Fibroblast of lung (primary cell): ENCODE data around the gene GABPB1. TPM values are rescaled to one million over a fixed set of nuclear protein-coding genes. Genes with fewer than 3 reads are reported as not detected.

Experiments
- DNase-seq, 2 donors: peaks; one replicate each; pipeline versions ENCODE4 v3.0.0 to v3.0.0-alpha.2; 2010; ENCODE audit warnings: low read depth in 2 of 2
- H2AFZ ChIP-seq: 2 replicates; pipeline ENCODE4 v1.5.1; 2012; ENCODE audit warnings: low read length, control low read depth, inconsistent platforms
- H3K27ac ChIP-seq: 2 replicates; pipeline ENCODE4 v1.5.1; 2011; ENCODE audit warnings: low read length, control low read depth; ENCODE audit not compliant: insufficient read depth
- H3K27me3 ChIP-seq: 2 replicates; pipeline ENCODE4 v1.5.1; 2011; ENCODE audit warnings: mild to moderate bottlenecking, low read length; ENCODE audit not compliant: control insufficient read depth, insufficient read depth
- H3K36me3 ChIP-seq: 2 replicates; pipeline ENCODE4 v1.5.1; 2011; ENCODE audit warnings: low read length; ENCODE audit not compliant: control insufficient read depth, insufficient read depth
- H3K4me1 ChIP-seq: 2 replicates; pipeline ENCODE4 v1.5.1; 2011; ENCODE audit warnings: low read length; ENCODE audit not compliant: control insufficient read depth, insufficient read depth; ENCODE audit errors: extremely low read depth
- H3K4me2 ChIP-seq: 2 replicates; pipeline ENCODE4 v1.5.1; 2011; ENCODE audit warnings: low read length, control low read depth; ENCODE audit not compliant: insufficient read depth; ENCODE audit errors: extremely low read depth
- H3K4me3 ChIP-seq, 4 experiments: fragments of 200-600 bp in 1 of 4; sonication (generic) in 1 of 4; replicated peaks in 1 of 4; 2 replicates each; pipeline ENCODE4 v1.5.1; 2011 to 2016; ENCODE audit warnings: low read length in 4 of 4, low read depth in 3 of 4, mild to moderate bottlenecking in 3 of 4, control low read depth in 2 of 4, inconsistent platforms in 1 of 4, mixed read lengths in 1 of 4; ENCODE audit not compliant: insufficient read depth in 1 of 4; ENCODE audit errors: control extremely low read depth in 1 of 4
- H3K79me2 ChIP-seq: 2 replicates; pipeline ENCODE4 v1.5.1; 2012; ENCODE audit warnings: mild to moderate bottlenecking, low read length, inconsistent platforms; ENCODE audit not compliant: control insufficient read depth, insufficient read depth
- H3K9ac ChIP-seq: 2 replicates; pipeline ENCODE4 v1.5.1; 2011; ENCODE audit warnings: mild to moderate bottlenecking, low read length, control low read depth; ENCODE audit not compliant: insufficient read depth
- H3K9me3 ChIP-seq: 2 replicates; pipeline ENCODE4 v1.5.1; 2012; ENCODE audit warnings: low read depth, low read length; ENCODE audit not compliant: control insufficient read depth, insufficient read depth
- H4K20me1 ChIP-seq: 2 replicates; pipeline ENCODE4 v1.5.1; 2011; ENCODE audit warnings: low read length; ENCODE audit not compliant: control insufficient read depth, insufficient read depth; ENCODE audit errors: extremely low read depth
- CTCF ChIP-seq, 2 donors: IDR thresholded peaks in 1 of 2; conservative IDR thresholded peaks in 1 of 2; 1 replicate in 1 of 2; 2 replicates in 1 of 2; pipeline ENCODE4 v1.5.1; 2011 to 2012; ENCODE audit warnings: low read length in 2 of 2, control low read depth in 1 of 2, inconsistent platforms in 1 of 2, low read depth in 1 of 2, mild to moderate bottlenecking in 1 of 2
- EZH2 ChIP-seq: IDR thresholded peaks from 2 replicates; pipeline ENCODE4 v1.5.1; 2012; ENCODE audit warnings: low read length, control low read depth, mild to moderate bottlenecking; ENCODE audit errors: missing control alignments
- polyA plus RNA-seq, 2 donors: library from polyadenylated mRNA; depleted of rRNA in 1 of 2; stranded (reverse) in 1 of 2; unstranded in 1 of 2; fragments of >200 nt; gene quantifications; 2 replicates each; pipeline ENCODE4 v1.2.1, GENCODE V29; 2011 to 2012; ENCODE audit warnings: missing spikeins in 1 of 2
- total RNA-seq: library from RNA; depleted of rRNA; stranded (reverse); fragments of >200 nt; gene quantifications from 2 replicates; pipeline ENCODE4 v1.2.1, GENCODE V29; 2014

The GABPB1 gene
- total and polyA plus RNA-seq, 2 donors (not counting 1 experiment from before 2014, with no cell fraction given), result 25.4 to 40.1 TPM

GRCh38 chr15:50250760-50251394, 104.1 kb downstream of the GABPB1 start:
- H3K9me3 ChIP-seq, result no peaks in the 10 kb centered on the region
- H3K27ac ChIP-seq, result no peak overlapping the region
- H3K27me3 ChIP-seq, result peaks cover 10% of the 10 kb centered on the region
- no peaks in the 10 kb centered on the region for H3K79me2 ChIP-seq
- no peak for DNase-seq
- no peaks in the 10 kb centered on the region for H3K36me3 ChIP-seq
- no peak overlapping the region for H2AFZ ChIP-seq
- no peak overlapping the region for H3K4me2 ChIP-seq
- TF ChIP-seq EZH2 (no peak), CTCF (conservative IDR thresholded peaks at IDR 0.05 in 1 of 2, IDR thresholded peaks at IDR 0.05 in 1 of 2; ENCODE audit: low read depth in 1 of 2, low read length in 2 of 2) (no peak)
- no peaks in the 10 kb centered on the region for H4K20me1 ChIP-seq
- H3K4me1 ChIP-seq, result no peaks in the 10 kb centered on the region
- H3K4me3 ChIP-seq, result no peak overlapping the region
- H3K9ac ChIP-seq, result no peak overlapping the region

- TF ChIP-seq CTCF (conservative IDR thresholded peaks at IDR 0.05 in 1 of 2, IDR thresholded peaks at IDR 0.05 in 1 of 2; ENCODE audit: low read depth in 1 of 2, low read length in 2 of 2) (no peak), EZH2 (no peak)
- H3K27me3 ChIP-seq, result peaks cover 7% of the 10 kb centered on the region
- no peak overlapping the region for H2AFZ ChIP-seq
- H3K4me2 ChIP-seq, result no peak overlapping the region
- H3K4me3 ChIP-seq, result no peak overlapping the region
- H3K27ac ChIP-seq, result no peak overlapping the region
- no peaks in the 10 kb centered on the region for H4K20me1 ChIP-seq
- no peaks in the 10 kb centered on the region for H3K9me3 ChIP-seq
- H3K4me1 ChIP-seq, result no peaks in the 10 kb centered on the region
- H3K79me2 ChIP-seq, result no peaks in the 10 kb centered on the region
- DNase-seq, result no peak
- no peak overlapping the region for H3K9ac ChIP-seq
- H3K36me3 ChIP-seq, result no peaks in the 10 kb centered on the region
Observed at GRCh38 chr15:50249704-50250103, 105.3 kb downstream of the GABPB1 start.

- Histone ChIP-seq H3K36me3 (no peaks in the 10 kb centered on the region), H4K20me1 (no peaks in the 10 kb centered on the region), H3K9me3 (no peaks in the 10 kb centered on the region), H3K9ac (no peak overlapping the region), H3K79me2 (no peaks in the 10 kb centered on the region), H3K4me3 (no peak overlapping the region), H3K4me1 (no peaks in the 10 kb centered on the region), H3K27ac (no peak overlapping the region), H2AFZ (no peak overlapping the region), H3K4me2 (no peak overlapping the region), H3K27me3 (peaks cover 7% of the 10 kb centered on the region)
- no peak for TF ChIP-seq CTCF (conservative IDR thresholded peaks at IDR 0.05 in 1 of 2, IDR thresholded peaks at IDR 0.05 in 1 of 2; ENCODE audit: low read depth in 1 of 2, low read length in 2 of 2)
- TF ChIP-seq EZH2, result no peak
- peak in 1 of 2 donors; percentile 33 for DNase-seq
Observed at GRCh38 chr15:50248994-50249582, 105.9 kb downstream of the GABPB1 start.
